HEK293T (cell line): Measurements from ENCODE around the gene PARP8.

ENCODE experiments used
- BHLHE40 ChIP-seq: fragments of 450-650 bp; IDR thresholded peaks from 2 replicates; pipeline ENCODE4 v1.6.1; 2016; ENCODE audit warnings: mild to moderate bottlenecking, moderate library complexity, borderline replicate concordance
- FOXA1 ChIP-seq: fragments of 450-650 bp; IDR thresholded peaks from 2 replicates; pipeline ENCODE4 v1.6.1; 2016; ENCODE audit warnings: mild to moderate bottlenecking
- FOXK2 ChIP-seq: fragments of 450-650 bp; IDR thresholded peaks from 2 replicates; pipeline ENCODE4 v1.6.1; 2016; ENCODE audit warnings: mild to moderate bottlenecking
- FOXM1 ChIP-seq: fragments of 450-650 bp; IDR thresholded peaks from 2 replicates; pipeline ENCODE4 v1.6.1; 2017; ENCODE audit warnings: mild to moderate bottlenecking, borderline replicate concordance
- SP1 ChIP-seq: fragments of 450-650 bp; IDR thresholded peaks from 2 replicates; pipeline ENCODE4 v1.6.1; 2017

DNA sequence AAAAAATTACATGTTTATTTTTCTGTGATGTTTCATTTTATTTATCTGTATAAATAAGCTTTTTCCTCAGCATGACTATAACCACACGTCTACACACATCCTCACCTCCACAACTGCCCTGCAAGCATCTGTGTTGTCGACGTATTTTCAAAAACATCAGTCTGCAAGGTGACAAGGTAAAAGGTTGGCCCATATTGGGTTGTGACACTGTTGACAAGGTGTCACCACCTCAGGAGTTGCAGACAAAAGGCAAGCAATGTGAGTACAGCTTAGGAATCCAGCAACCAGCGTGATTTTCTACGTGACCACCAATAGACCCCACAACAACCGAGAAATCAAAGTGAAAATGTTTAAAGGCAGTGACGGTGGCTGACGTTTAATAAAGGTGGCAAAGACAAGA lies 187.6 kb downstream of the PARP8 start:
- TF ChIP-seq FOXM1 (no peak), BHLHE40 (no peak), SP1 (no peak), FOXK2 (no peak), FOXA1 (no peak)
